Activated T-cell treated with anti-CD3 and anti-CD28 coated beads for 4 hours (primary cell): ENCODE measurements around the gene SND1.
"Not testable (repeated sequence)": the region's sequence is repeated elsewhere in the genome, so short reads cannot be mapped to it uniquely, and the experiment has no call there.

ENCODE experiments used
- DNase-seq: peaks from one replicate; pipeline ENCODE4 v3.0.0-alpha.2; 2020

The SND1 gene

DNA sequence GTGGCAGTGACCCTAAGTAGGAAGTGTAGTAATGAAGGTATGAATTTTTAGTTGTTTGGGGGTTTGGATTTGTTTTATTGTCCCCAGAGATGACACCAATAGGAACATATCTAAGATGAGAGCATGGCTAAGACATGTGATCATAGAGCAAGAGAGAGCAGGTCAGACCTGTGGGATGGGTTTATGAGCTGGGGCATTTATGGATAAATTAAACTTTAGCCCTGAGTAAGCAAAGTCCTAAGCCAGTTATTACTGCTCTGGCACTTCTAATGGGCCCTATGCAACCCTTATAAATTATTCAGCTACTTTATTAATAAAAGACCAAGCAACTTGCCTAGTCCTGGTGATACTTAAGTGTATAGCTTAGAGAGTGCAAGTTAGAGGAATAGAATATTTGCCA is 294.1 kb downstream of the SND1 start:
- DNase-seq, result no peak

DNA sequence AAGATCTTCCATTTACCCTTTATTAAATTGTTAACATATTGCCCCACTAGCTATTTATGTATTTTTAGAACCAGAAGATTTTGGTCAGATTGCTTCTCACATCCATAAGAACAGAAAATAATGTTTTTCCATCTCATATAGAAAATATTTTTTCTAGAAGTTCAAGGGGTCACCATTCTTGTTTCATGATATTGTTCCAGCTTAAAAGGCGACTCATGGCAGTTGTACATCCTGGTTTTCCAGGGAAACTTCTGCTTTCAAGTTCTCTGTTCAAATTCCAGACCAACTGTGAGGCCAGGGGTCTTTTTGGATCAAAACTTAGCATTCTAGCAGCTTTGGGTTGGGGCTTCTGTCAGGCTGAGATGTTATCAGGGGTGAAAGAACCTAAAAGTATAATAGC is 294.9 kb downstream of the SND1 start:
- no peak for DNase-seq

DNA sequence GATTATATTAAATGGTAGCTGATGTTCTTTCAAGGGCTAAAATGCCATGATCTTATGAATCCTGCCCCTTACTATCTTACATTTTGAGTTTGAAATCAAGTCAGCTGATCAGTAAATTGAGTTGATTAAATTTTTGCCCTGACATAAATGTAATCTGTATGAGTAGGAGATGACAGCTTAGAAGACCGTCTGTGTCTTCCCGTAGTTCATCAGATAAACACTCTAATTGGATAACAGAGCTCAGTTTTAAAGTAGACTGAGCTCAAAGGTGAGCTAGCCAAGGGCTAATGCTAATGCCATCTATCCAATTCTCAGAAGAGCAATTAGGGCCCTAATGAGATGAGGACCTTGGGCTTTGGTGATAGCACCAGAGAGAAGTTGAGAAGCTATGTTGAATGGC is 296.3 kb downstream of the SND1 start:
- no peak for DNase-seq

DNA sequence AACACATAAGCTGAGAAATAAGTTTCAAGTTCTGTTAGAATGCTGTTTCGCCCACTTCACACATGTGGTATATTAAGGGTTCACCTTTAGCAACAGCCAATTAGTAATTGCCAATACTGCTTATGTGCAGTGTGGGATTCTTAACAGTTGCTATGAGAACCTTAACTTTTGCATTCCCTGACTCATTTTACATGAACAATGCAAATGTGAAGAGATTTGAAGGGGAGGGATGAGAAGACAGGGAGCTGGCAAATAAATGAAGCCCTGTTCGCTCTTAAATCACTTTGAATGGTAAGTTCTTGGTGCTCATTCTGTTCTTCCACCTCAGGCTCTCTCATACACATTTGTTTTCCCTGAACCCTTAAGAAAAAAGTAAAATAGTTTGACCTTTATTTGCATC is 296.9 kb downstream of the SND1 start:
- DNase-seq, result no peak

DNA sequence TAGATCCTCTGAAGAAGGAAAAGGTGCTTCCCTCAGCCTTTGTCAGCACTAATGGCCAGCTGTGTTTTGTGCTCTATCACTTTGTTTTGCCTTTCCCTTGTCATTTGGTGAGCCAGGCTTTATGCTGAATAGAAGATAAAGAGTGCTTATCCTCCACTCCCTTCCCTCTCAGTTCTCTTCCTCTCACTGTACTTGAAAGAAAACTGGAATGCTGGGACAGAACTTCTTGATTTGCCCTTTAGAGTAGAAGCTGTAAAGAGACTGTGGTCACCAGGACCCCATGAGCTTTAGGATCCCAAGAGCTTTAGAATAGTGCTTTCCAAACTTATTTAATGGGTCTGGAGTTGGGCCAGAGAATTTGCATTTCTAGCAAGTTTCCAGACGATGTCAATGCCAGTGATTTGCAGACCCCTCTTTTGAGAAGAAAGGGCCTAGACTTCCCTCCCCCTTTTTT is 297.8 kb downstream of the SND1 start:
- DNase-seq, result no peak

DNA sequence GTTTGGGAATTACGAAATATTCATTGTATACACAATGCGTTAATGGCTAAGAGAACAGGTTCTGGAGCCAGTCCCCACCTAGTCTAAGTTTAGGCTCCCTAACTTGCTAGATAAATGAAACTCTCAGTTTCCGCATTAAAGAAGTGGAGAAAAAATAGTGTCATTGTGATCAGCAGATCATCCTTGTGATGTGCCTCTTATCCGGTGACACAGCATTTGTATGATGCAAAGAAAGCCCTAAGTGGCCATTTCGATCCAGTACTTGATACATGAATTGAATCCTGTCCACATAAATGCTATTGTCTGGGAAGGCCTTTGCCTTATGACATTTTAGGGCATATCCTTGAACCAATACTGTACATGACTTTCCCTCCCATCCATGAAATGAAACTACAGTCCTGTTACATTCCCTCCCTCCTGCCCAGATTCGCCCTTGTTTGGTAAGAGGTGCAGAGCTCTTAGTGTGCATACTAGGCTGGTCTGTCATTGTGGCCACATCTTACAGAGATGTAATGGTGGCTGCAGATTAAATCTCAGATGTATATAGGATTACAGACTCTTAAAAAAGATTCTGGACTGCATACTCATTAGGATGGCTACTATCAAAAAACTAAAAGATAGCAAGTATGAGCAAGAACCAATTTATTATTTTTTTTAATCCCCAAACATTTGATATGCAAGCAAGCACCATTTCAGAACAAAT is 298.4 kb downstream of the SND1 start:
- no peak for DNase-seq

DNA sequence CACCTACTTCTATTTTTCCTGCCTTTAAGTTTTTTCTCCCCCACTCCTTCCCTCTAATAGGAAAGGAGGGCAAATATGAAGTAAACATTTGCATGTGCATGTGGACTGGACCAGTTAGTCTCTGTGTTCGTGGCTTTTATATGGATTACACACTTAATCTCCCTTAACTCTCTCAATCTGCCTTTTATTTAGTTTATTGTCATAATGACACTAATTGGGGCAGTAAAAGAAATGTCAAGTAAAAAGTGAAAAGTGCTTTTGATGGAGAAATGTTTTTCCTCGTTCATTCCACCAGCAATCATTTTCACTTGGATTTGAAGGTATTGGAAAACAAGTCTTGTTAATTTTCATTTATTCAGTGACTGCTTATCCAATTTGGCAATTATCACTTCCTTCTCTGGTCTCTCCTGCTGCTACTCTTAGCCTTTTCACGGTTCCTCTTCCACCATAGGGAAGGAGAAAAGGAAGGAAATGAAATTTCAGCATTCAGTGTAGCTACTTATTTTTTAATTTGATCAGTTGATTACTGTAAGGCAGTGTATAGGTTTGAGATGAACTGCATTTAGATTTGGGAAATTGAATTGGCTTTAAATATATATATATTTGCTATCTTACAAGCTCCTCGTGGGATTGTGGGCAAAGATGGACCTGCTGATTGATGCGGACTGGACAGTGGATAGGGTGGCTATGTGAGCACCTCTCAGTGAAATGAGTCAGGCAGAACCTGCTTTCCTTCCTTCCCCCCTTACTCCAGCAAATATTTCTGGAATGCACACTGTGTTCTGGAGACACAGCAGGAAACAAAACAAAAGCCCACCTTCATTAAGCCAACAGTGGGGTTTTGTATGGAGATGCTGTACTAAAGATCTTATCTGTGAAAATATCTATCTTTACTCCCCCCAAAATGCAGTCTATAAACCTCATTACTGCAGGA is 301.7 kb downstream of the SND1 start:
- DNase-seq, result no peak

DNA sequence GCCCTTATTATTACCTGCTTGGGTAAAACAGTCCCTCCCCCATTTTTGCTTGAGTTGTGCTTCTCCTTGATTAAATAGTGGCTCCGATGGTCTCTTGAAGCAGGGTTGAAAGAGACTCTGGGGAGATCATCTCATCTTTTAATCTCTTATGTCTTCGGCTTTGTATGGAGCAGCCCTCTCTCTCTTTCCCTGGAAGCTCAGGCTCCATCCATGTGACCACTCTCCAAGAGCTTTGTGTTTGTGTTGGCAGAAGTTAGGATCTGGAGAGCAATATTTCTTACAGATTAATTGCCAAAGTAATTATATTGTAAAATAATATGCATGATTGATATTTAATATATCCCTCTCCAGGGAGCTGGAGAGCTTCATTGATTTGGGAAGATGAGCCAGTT is 302.4 kb downstream of the SND1 start:
- no peak for DNase-seq

DNA sequence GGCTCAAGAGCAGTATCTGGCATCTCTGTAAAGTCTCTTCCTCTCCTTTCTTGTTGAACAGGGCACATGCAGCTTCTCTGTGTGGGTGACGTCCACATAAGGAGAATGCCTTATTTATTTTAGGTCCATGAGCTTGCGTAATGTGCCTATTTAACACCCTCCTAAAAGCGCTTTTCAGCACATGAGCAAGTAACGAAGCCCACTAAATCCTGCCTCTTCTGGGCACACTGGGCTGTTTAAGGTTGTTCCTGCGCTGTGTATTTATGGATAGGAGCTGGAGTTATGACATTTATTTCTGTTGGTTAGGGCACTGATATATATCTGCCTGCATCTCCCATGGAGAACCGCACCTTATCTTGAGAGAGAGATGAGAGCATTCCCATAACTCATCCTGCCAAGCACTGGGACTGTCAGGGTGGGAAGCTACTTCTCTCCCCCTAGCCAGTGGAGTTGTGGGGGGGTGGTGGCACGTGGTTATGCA is 303.1 kb downstream of the SND1 start:
- no peak for DNase-seq

DNA sequence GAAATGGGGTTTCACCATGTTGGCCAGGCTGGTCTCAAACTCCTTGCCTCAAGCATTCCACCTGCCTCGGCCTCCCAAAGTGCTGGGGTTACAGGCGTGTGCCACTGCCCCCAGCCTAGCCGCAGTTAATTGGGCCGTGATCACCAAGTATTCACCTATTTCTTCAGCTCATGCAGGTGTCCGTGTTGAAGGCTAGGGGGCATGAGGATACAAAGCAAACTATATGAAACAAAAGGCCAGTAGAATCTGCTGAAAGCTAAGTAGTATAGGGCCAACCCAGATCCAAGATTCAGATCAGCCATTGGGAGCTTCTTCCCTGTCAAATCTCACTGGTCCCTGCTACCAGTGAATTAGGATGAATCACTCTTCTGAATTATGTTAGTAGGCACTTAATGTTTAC is 305.9 kb downstream of the SND1 start:
- no peak for DNase-seq

DNA sequence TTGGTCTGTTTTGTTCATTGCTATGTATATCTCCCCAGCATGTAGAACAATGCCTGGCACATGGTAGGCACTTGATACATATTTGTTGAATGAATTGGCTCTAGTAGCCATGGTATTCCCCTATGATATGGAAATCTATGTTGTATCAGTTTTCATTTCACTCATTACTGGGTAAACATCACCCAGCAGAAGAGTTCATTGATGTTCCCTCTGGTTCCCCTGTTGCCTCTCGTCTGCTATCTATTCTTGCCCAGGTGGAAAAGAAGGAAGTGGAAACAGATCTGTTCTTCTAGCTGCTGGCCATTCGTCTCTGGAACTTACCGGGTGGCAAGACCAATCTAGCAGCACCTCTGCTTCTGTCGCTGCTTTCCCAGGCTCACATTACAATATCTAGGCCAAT is 307.8 kb downstream of the SND1 start:
- no peak for DNase-seq

DNA sequence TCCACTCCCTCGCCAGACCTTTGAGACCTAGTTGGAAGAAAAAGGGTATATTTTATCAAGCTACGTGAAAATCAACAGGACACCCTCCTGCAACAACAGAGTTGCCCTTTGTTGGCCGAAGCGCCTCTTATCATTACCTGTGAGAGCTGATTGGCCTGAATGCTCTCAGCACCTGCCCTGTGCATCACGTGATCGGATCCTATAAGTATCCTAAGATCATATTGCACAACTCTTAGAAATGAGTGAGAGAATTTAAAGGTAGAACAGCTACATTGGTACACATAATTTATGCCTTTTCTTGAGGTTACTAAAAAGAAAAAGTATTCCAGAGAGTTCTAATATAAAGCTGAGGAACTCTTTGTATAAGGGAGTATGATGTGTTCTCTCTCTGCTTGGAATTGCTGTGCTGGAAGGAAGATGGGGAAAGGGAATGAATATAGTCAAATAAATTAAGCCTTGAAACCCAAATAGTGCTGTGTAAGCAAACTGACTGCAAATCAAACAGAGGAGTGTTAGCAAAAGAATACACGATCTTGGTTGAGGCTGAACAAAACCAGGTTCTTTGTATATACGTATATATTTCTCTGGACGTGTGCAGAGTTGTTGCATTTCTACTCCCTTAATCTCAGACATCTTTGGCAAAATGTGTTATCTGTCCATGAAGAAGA is 309.9 kb downstream of the SND1 start:
- DNase-seq, result no peak

DNA sequence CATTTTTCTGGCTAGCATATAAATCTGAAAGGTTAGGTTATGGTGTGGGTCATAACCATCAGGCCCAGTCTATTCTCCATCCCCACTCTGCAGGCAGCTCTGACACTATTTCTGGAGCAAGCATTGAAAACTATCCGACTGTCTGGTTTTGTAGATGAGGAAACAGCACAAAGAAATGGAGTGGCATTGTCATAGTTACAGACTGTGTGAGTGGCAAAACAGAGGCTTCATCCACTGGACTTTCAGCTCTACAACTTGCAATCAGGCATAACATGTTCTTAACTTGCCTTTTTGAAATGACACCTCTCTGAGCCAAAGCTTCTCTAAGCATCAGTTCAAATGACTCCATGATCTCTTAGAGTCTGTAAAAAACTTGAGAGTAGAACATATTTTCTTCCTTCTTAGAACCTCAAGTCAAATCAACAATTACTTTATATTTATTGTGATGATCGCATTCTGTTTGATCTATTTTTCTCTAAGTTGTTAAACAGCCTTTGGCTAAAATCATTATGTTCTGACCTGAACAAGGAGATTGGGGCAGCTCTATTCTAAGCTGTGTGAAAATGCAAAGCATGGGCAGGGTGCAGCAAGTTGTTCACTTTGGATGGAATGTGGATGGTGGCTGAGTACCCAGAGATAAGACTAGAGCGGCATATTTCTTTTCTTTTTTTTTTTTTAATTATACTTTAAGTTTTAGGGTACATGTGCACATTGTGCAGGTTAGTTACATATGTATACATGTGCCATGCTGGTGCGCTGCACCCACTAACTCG is 310.8 kb downstream of the SND1 start:
- no peak for DNase-seq

DNA sequence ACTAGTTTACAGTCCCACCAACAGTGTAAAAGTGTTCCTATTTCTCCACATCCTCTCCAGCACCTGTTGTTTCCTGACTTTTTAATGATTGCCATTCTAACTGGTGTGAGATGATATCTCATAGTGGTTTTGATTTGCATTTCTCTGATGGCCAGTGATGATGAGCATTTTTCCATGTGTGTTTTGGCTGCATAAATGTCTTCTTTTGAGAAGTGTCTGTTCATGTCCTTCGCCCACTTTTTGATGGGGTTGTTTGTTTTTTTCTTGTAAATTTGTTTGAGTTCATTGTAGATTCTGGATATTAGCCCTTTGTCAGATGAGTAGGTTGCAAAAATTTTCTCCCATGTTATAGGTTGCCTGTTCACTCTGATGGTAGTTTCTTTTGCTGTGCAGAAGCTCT is 311.9 kb downstream of the SND1 start:
- not testable (repeated sequence) for DNase-seq

DNA sequence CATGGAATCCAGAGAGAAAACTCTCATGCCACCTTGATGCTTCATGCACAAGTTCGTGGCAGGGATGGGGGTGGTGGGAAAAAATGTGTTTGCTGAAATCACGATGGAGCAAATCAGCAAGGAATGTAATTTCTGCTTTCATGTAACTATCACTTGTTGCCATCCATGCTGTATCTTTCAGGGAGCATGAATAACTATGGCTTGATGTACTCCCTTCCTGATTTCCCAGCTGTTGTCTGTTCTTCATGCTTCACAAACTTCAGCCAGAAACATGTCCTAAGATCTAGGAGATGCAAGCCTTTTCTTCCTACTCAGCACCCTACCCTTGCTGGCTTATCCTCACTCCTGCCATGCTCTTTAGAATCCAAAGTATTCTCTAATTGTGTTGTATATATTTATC is 315.3 kb downstream of the SND1 start:
- no peak for DNase-seq

DNA sequence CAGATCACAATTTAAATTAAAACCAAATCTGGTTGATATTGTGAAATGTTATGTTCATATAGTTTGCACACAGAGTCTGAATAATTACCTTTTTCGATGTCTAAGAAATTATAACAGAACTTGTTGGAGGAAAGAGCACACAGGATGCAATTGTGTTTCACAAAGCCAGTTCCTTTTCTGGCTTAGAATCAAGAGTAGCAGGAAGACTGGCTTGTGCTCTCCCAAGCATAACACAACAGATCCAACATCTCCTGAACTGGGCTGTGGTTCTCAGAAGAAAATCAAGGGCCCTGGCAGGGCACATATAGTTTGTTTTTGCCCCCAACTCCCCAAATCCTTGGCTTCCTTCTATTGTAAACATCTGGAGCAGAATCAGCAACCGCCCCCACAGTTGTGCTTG is 316.6 kb downstream of the SND1 start:
- no peak for DNase-seq

DNA sequence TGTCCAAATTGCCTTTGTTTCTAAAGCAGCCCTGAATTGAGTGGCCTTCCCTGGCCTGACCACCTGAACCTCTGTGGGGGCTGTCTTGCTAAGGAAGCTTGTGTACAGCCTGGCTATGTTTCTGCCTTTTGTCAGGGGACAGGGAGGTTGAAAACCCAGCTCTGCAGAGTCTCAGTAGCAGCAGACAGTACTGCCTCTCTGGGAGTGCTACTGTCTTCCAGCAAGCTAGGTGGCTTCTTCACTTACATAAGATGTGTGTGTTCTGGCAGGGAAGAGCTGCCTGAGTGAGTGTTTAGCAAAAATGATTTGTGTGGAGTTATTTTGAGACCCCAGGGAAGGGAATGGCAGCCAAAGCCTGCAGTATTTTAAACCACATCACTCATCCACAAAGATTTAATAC is 321.8 kb downstream of the SND1 start:
- no peak for DNase-seq

DNA sequence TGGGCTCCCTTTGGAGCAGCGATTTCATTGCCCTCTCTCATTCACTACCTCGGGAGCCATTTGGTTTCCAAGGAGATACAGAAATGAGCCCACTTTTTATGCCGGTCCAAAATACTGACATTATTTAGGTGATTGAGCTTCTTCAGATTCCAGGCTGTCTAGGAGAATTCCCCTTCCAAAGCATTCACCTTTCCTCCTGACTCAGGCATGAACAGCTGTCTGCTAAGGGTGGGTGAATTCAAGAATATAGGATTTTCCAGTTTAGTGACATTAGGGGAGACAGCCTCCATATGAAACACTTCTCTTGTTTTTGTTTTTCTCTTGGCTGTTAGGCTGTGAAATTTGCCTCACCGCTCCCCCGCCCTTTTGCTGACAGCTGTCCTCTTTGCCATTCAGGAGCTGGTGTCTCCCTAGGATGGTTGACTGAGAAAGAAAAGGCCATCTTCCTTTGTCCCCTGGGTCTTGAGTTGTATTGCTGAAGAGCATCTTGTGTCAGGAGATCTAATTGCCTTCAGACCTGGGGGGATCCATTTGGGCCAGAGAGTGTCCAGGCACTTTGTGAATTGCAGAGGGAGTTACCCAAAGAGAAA is 322.5 kb downstream of the SND1 start:
- no peak for DNase-seq

DNA sequence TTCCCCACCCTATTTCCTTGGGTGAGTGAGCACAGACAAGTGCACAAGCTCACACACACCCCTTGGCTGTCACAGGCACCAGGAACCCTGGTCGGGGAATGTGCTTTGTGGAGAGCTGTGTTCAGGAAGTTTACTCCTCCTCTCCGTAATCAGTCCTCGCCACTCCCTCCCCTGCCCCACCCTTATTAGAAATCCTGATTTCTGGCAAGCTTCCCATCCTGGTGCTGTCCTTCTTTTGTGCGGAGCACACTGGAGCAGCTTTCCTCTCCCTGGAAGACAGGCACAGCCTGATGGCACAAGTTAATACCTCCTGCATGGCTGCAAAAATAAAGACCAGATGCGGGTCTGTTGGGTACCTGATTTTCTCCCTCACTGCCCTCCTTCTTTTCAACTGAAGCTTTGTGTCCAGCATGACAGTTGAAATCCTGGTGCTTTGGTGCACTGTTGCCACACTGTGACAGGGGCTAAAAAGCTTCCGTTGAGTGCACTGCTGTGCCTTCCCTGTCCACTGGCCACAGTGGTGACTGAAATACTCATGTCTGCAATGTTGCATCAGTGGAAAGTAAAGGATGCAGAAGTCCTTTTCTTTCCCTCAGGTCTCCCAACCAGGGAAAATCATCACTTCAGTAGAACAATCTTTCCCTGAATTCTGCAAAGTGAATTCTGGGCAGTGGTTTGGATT is 324.2 kb downstream of the SND1 start:
- no peak for DNase-seq

DNA sequence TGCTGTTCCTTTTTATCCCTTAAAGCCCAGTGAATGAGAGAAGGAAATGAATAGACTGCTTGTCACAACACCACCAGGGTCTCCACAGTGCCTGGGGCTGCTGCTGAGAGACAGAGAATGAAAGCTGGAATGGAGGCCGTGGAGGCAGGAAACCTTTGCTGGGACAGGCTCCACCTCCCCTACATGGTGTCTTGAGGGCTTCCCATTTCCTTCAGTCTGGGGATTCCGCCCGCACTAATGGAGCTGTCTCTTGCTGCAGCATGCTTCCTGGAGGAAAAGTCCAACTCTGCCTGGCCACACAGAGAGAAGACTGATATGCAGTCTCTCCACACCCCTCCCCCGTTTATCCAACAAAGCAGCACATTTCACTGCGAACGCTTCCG is 324.7 kb downstream of the SND1 start:
- no peak for DNase-seq

DNA sequence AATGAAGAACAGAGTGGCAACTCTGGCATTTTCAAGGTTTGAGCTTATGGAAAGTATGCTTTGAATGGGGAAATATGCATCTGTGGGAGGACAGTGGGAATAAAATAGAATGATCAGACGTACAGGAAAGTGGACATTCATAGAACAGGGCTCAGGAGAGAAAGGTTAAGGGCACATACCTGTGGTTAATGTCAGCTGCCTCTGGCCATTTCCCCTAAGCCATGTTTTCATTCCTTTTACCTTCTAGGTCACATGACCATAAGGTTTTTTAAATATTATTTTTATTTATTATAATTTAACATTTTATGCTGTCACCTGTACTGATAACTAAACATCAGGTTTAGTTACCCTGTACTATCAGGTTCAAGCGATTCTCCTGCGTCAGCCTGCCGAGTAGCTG is 326.4 kb downstream of the SND1 start:
- no peak for DNase-seq
